IMR-90 (cell line): ENCODE results near the gene CNKSR2. TPM values are rescaled to one million over a fixed set of nuclear protein-coding genes. Genes with fewer than 3 reads are reported as not detected.

ENCODE experiments used
- ATAC-seq: fragments of 200-7000 bp; cut with Tn5 transposase; 2 replicates; pipeline ENCODE4 v1.9.1; 2020; ENCODE audit warnings: low read depth, mild to moderate bottlenecking, moderate library complexity
- BruUV-seq: library from RNA; stranded (reverse); fragments of 400-500 nt; replicated peaks from 2 replicates; lab custom pipeline; 2021; lab: Mats Ljungman, UMichigan
- CTCF ChIA-PET: fragments of 300-600 bp; formaldehyde crosslinking; extraction: SDS; loops from one replicate; lab custom pipeline; 2021; ENCODE audit warnings: antibody characterized with exemption; lab: Yijun Ruan, JAX
- POLR2A ChIA-PET: fragments of 300-600 bp; sonication (Branson Sonifier 250); formaldehyde crosslinking; loops from one replicate; lab custom pipeline; 2022; ENCODE audit warnings: antibody characterized with exemption; ENCODE audit not compliant: unreplicated experiment; lab: Charles Lee
- DNase-seq: peaks from one replicate; pipeline ENCODE4 v3.0.0; 2013
- H2AFZ ChIP-seq: replicated peaks from 2 replicates; pipeline ENCODE3; 2013; ENCODE audit warnings: low read length, mild to moderate bottlenecking; ENCODE audit not compliant: poor library complexity
- H2AK5ac ChIP-seq: 2 replicates; pipeline ENCODE4 v1.6.1; 2013; ENCODE audit warnings: low read depth, low read length, inconsistent platforms
- H2AK9ac ChIP-seq: replicated peaks from 2 replicates; pipeline ENCODE3; 2013; ENCODE audit warnings: mild to moderate bottlenecking, low read depth, low read length, moderate library complexity; ENCODE audit not compliant: poor library complexity
- H2BK120ac ChIP-seq: 2 replicates; pipeline ENCODE4 v1.6.1; 2013; ENCODE audit warnings: low read depth, low read length, inconsistent platforms
- H2BK15ac ChIP-seq: 3 replicates; pipeline ENCODE4 v1.6.1; 2013; ENCODE audit warnings: low read depth, low read length, inconsistent platforms
- H2BK20ac ChIP-seq: 2 replicates; pipeline ENCODE4 v1.6.1; 2013; ENCODE audit warnings: low read depth, mild to moderate bottlenecking, inconsistent platforms, low read length, moderate library complexity
- H2BK5ac ChIP-seq: 2 replicates; pipeline ENCODE4 v1.6.1; 2013; ENCODE audit warnings: mild to moderate bottlenecking, low read depth, low read length, inconsistent platforms; ENCODE audit not compliant: poor library complexity, severe bottlenecking
- H3K14ac ChIP-seq: replicated peaks from 2 replicates; pipeline ENCODE4 v1.6.1; 2013; ENCODE audit warnings: low read depth, low read length, inconsistent platforms
- H3K18ac ChIP-seq: 2 replicates; pipeline ENCODE4 v1.6.1; 2013; ENCODE audit warnings: low read depth, low read length, control low read depth
- H3K23ac ChIP-seq: 2 replicates; pipeline ENCODE4 v1.6.1; 2013; ENCODE audit warnings: low read depth, low read length, inconsistent platforms
- H3K27ac ChIP-seq: 2 replicates; pipeline ENCODE4 v1.5.1; 2013; ENCODE audit warnings: mild to moderate bottlenecking, control low read depth, low read length; ENCODE audit not compliant: insufficient read depth
- H3K27me3 ChIP-seq: 2 replicates; pipeline ENCODE4 v1.6.1; 2013; ENCODE audit warnings: low read length; ENCODE audit not compliant: control insufficient read depth, insufficient read depth
- H3K36me3 ChIP-seq: 2 replicates; pipeline ENCODE4 v1.6.1; 2013; ENCODE audit warnings: low read length, mixed read lengths; ENCODE audit not compliant: control insufficient read depth, insufficient read depth
- H3K4ac ChIP-seq: 2 replicates; pipeline ENCODE4 v1.6.1; 2013; ENCODE audit warnings: low read depth, low read length, inconsistent platforms
- H3K4me1 ChIP-seq: 2 replicates; pipeline ENCODE4 v1.6.1; 2013; ENCODE audit warnings: low read length, mixed read lengths; ENCODE audit not compliant: control insufficient read depth, insufficient read depth
- H3K4me2 ChIP-seq: 2 replicates; pipeline ENCODE4 v1.6.1; 2013; ENCODE audit warnings: low read depth, mild to moderate bottlenecking, control low read depth, low read length, moderate library complexity
- H3K4me3 ChIP-seq: 2 replicates; pipeline ENCODE4 v1.5.1; 2013; ENCODE audit warnings: low read depth, mild to moderate bottlenecking, control low read depth, low read length, moderate library complexity; ENCODE audit not compliant: insufficient read depth
- H3K56ac ChIP-seq: 2 replicates; pipeline ENCODE4 v1.6.1; 2013; ENCODE audit warnings: low read length, inconsistent platforms; ENCODE audit not compliant: insufficient read depth; ENCODE audit errors: extremely low read depth
- H3K79me1 ChIP-seq, 2 experiments: 2 replicates each; pipeline ENCODE4 v1.6.1; 2013; ENCODE audit warnings: low read length in 2 of 2, inconsistent platforms in 1 of 2, low read depth in 1 of 2
- H3K9ac ChIP-seq: 2 replicates; pipeline ENCODE4 v1.6.1; 2013; ENCODE audit warnings: low read depth, low read length, control low read depth
- H3K9me1 ChIP-seq: 2 replicates; pipeline ENCODE4 v1.6.1; 2013; ENCODE audit warnings: low read length, inconsistent platforms; ENCODE audit not compliant: insufficient read depth
- H3K9me3 ChIP-seq: 2 replicates; pipeline ENCODE4 v1.6.1; 2013; ENCODE audit warnings: low read length; ENCODE audit not compliant: control insufficient read depth, insufficient read depth
- H4K20me1 ChIP-seq: 2 replicates; pipeline ENCODE4 v1.6.1; 2013; ENCODE audit warnings: low read length, inconsistent platforms; ENCODE audit not compliant: insufficient read depth
- H4K5ac ChIP-seq: 2 replicates; pipeline ENCODE4 v1.6.1; 2013; ENCODE audit warnings: mild to moderate bottlenecking, low read depth, low read length, control low read depth
- H4K8ac ChIP-seq, 2 experiments: 2 replicates each; pipeline ENCODE4 v1.6.1; 2013; ENCODE audit warnings: low read depth in 2 of 2, low read length in 2 of 2, control low read depth in 1 of 2, inconsistent platforms in 1 of 2
- H4K91ac ChIP-seq: 2 replicates; pipeline ENCODE4 v1.6.1; 2013; ENCODE audit warnings: low read depth, low read length, inconsistent platforms; ENCODE audit not compliant: insufficient read depth
- CEBPB ChIP-seq: IDR thresholded peaks from 2 replicates; pipeline ENCODE4 v1.6.1; 2012; ENCODE audit warnings: low read depth, low read length, improper control_type of control experiment
- CTCF ChIP-seq: conservative IDR thresholded peaks from 2 replicates; pipeline ENCODE4 v1.5.1; 2012; ENCODE audit warnings: mild to moderate bottlenecking, low read depth, low read length, improper control_type of control experiment
- ELK1 ChIP-seq: fragments of 150-350 bp; IDR thresholded peaks from 2 replicates; pipeline ENCODE4 v1.6.1; 2016; ENCODE audit warnings: low read depth, mild to moderate bottlenecking, low read length, moderate library complexity, borderline replicate concordance
- FOS ChIP-seq: fragments of 150-350 bp; IDR thresholded peaks from 2 replicates; pipeline ENCODE4 v1.6.1; 2016; ENCODE audit warnings: low read depth, low read length
- MAFK ChIP-seq: IDR thresholded peaks from 2 replicates; pipeline ENCODE4 v1.6.1; 2012; ENCODE audit warnings: low read depth, low read length, improper control_type of control experiment
- MXI1 ChIP-seq: IDR thresholded peaks from 2 replicates; pipeline ENCODE4 v1.6.1; 2012; ENCODE audit warnings: low read depth, mild to moderate bottlenecking, low read length, moderate library complexity, borderline replicate concordance
- RAD21 ChIP-seq: IDR thresholded peaks from 2 replicates; pipeline ENCODE4 v1.6.1; 2012; ENCODE audit warnings: low read length, improper control_type of control experiment
- RCOR1 ChIP-seq: IDR thresholded peaks from 2 replicates; pipeline ENCODE4 v1.6.1; 2012; ENCODE audit warnings: mild to moderate bottlenecking, low read length, improper control_type of control experiment; ENCODE audit not compliant: insufficient replicate concordance
- RFX5 ChIP-seq: IDR thresholded peaks from 2 replicates; pipeline ENCODE4 v1.8.0; 2012; ENCODE audit warnings: low read depth, mild to moderate bottlenecking, low read length, moderate library complexity
- WGBS, 2 experiments: methylation state at CpG; one replicate each; pipeline versions ENCODE4 v1.1.5 to v1.1.7; 2013; ENCODE audit warnings: missing lambda C conversion rate in 2 of 2; ENCODE audit not compliant: insufficient read length in 1 of 2; ENCODE audit errors: extremely low coverage in 2 of 2; 5-methylcytosine and 5-hydroxymethylcytosine counted together
- dilution Hi-C: fragments of 300-500 bp; cut with HindIII; formaldehyde crosslinking; loops from one replicate; pipeline ENCODE4 v1.14.3; 2018; ENCODE audit warnings: low sequenced_read_pairs; ENCODE audit not compliant: unreplicated experiment
- in situ Hi-C: fragments of 300-500 bp; cut with MboI; formaldehyde crosslinking; loops from 3 replicates; pipeline ENCODE4 v1.14.3; 2019; ENCODE audit warnings: low sequenced_read_pairs, inconsistent platforms, mixed read lengths
- intact Hi-C: fragments of 100-400 bp; cut with micrococcal nuclease; formaldehyde crosslinking; loops from 2 replicates; pipeline ENCODE4 v1.10.0; 2022
- polyA plus RNA-seq, 3 experiments: library from polyadenylated mRNA; depleted of rRNA; stranded (reverse); fragments of >200 nt; gene quantifications; 2 replicates each; pipeline ENCODE4 v1.2.3, GENCODE V29; 2012; ENCODE audit warnings: low replicate concordance in 1 of 3
- total RNA-seq: library from RNA; depleted of rRNA; stranded (reverse); fragments of >200 nt; gene quantifications from 2 replicates; pipeline ENCODE4 v1.2.3, GENCODE V29; 2012

The CNKSR2 gene
- total and polyA plus RNA-seq, 2 of the 4 experiments (the other 2 are of a cell fraction), result 0.14 to 0.90 TPM

GRCh38 chrX:21379991-21380390, 5.8 kb downstream of the CNKSR2 start:
- H4K20me1 ChIP-seq, result no peaks in the 10 kb centered on the region
- no peak overlapping the region for H2AK5ac ChIP-seq
- H3K36me3 ChIP-seq, result no peaks in the 10 kb centered on the region
- H3K27ac ChIP-seq, result no peak overlapping the region
- H3K56ac ChIP-seq, result no peak overlapping the region
- no peak for TF ChIP-seq RAD21
- TF ChIP-seq RCOR1, result no peak
- no peak for TF ChIP-seq MAFK
- TF ChIP-seq CEBPB, result no peak
- no peak for TF ChIP-seq ELK1
- TF ChIP-seq CTCF, result no peak
- TF ChIP-seq RFX5, result no peak
- no peak for TF ChIP-seq MXI1
- no peak for TF ChIP-seq FOS
- H3K14ac ChIP-seq, result no peak overlapping the region
- in situ Hi-C loops (no loop called here), dilution Hi-C loops (no loop called here), intact Hi-C loops (loop anchor here (10.0 kb wide), 1 partner anchor 845 kb away; no protein-coding TSS in a partner anchor)
- no TSS peak for BruUV-seq
- H2BK5ac ChIP-seq, result no peak overlapping the region
- no peak overlapping the region for H3K4me3 ChIP-seq
- H3K4me1 ChIP-seq, result no peaks in the 10 kb centered on the region
- H4K91ac ChIP-seq, result no peak overlapping the region
- H2BK120ac ChIP-seq, result no peak overlapping the region
- no peaks in the 10 kb centered on the region for H3K9me3 ChIP-seq
- no peak overlapping the region for H4K5ac ChIP-seq
- ATAC-seq (no peak), DNase-seq (no peak)
- WGBS, 2 experiments, result no CpG with 5 or more reads among the region's 1 CpG
- no peak overlapping the region for H3K9ac ChIP-seq
- H3K79me1 ChIP-seq, result no peaks in the 10 kb centered on the region
- H2AFZ ChIP-seq, result no peak overlapping the region
- ChIA-PET POLR2A (no interaction called here), CTCF (no interaction called here)
- H3K4me2 ChIP-seq, result no peak overlapping the region
- peaks cover 10% of the 10 kb centered on the region for H3K27me3 ChIP-seq
- no peak overlapping the region for H3K18ac ChIP-seq
- H3K4ac ChIP-seq, result no peak overlapping the region
- H3K23ac ChIP-seq, result no peak overlapping the region
- no peak overlapping the region for H2BK20ac ChIP-seq
- no peak overlapping the region for H2AK9ac ChIP-seq
- H4K8ac ChIP-seq, result no peak overlapping the region
- no peaks in the 10 kb centered on the region for H3K9me1 ChIP-seq
- H2BK15ac ChIP-seq, result no peak overlapping the region
